ENCODE measurements around the gene ANK2.

The ANK2 gene

GRCh38 chr4:113302051-113302450 lies 252.6 kb downstream of the ANK2 start:
- H3K27ac ChIP-seq, result no peak overlapping the region
- TF ChIP-seq ZFX (IDR thresholded peaks at IDR 0.05), result no peak
- TF ChIP-seq, protein P1, sequence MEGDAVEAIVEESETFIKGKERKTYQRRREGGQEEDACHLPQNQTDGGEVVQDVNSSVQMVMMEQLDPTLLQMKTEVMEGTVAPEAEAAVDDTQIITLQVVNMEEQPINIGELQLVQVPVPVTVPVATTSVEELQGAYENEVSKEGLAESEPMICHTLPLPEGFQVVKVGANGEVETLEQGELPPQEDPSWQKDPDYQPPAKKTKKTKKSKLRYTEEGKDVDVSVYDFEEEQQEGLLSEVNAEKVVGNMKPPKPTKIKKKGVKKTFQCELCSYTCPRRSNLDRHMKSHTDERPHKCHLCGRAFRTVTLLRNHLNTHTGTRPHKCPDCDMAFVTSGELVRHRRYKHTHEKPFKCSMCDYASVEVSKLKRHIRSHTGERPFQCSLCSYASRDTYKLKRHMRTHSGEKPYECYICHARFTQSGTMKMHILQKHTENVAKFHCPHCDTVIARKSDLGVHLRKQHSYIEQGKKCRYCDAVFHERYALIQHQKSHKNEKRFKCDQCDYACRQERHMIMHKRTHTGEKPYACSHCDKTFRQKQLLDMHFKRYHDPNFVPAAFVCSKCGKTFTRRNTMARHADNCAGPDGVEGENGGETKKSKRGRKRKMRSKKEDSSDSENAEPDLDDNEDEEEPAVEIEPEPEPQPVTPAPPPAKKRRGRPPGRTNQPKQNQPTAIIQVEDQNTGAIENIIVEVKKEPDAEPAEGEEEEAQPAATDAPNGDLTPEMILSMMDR (conservative IDR thresholded peaks at IDR 0.05), result no peak

- H3K27ac ChIP-seq, result no peak overlapping the region
- no peak for TF ChIP-seq ZFX (IDR thresholded peaks at IDR 0.05)
- TF ChIP-seq, protein P1 (conservative IDR thresholded peaks at IDR 0.05), result no peak
Observed at GRCh38 chr4:113303315-113303714, 253.9 kb downstream of the ANK2 start.

- no peak overlapping the region for H3K27ac ChIP-seq
- TF ChIP-seq, protein P1 (conservative IDR thresholded peaks at IDR 0.05), result no peak
- no peak for TF ChIP-seq ZFX (IDR thresholded peaks at IDR 0.05)
Observed at GRCh38 chr4:113311047-113311446, 261.6 kb downstream of the ANK2 start.

DNA sequence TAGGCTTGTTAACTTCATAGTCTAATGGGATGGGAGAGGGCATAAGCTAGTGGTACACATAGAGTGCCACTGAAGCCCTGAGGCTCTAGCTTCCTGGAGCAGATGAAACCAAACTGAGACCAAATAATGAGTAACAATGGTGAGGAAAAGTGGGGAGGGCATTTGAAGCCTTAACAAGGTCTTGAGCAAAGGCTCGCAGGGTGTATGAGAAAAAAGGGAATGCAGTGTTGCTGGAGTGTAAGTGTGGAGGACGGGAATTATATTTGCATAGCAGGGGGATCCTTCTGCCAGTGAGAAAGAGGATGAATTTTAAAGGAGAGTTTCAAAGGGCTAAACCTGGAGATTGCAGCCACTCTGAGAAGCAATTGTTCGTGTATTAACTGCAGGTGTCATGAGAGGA lies 263.1 kb downstream of the ANK2 start:
- no peak for TF ChIP-seq ZFX (IDR thresholded peaks at IDR 0.05)
- TF ChIP-seq, protein P1 (conservative IDR thresholded peaks at IDR 0.05), result no peak
- no peak overlapping the region for H3K27ac ChIP-seq

DNA sequence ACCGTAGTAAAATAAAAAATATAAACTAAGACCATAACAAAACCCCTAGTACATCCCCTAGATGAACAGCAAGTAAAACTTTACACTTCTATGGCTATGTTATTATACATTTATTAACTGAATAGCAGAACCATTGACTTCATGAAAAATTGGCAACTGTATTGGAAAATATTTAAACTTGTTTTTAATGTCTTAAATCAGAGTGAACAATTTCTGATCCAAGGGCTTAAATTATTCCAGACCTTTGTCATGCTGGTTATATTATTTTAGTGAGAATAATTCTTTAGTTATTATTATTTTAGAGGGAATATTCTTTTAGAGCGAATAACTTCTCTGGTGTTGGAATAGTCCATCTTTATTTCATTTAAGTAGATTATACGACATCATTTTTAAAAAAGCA lies 265.0 kb downstream of the ANK2 start:
- no peak for TF ChIP-seq ZFX (IDR thresholded peaks at IDR 0.05)
- TF ChIP-seq, protein P1 (conservative IDR thresholded peaks at IDR 0.05), result no peak
- no peak overlapping the region for H3K27ac ChIP-seq

- no peak for TF ChIP-seq ZFX (IDR thresholded peaks at IDR 0.05)
- TF ChIP-seq, protein P1 (conservative IDR thresholded peaks at IDR 0.05), result no peak
- no peak overlapping the region for H3K27ac ChIP-seq
Observed at GRCh38 chr4:113316879-113317278, 267.4 kb downstream of the ANK2 start.

- no peak overlapping the region for H3K27ac ChIP-seq
- no peak for TF ChIP-seq ZFX (IDR thresholded peaks at IDR 0.05)
- TF ChIP-seq, protein P1 (conservative IDR thresholded peaks at IDR 0.05), result no peak
Observed at GRCh38 chr4:113317523-113317922, 268.1 kb downstream of the ANK2 start.
